Esophagus (tissue), 2 donors: ENCODE data around the gene SLC16A12. TPM values are rescaled to one million over a fixed set of nuclear protein-coding genes. Genes with fewer than 3 reads are reported as not detected.
"Not testable (repeated sequence)": the region's sequence is repeated elsewhere in the genome, so short reads cannot be mapped to it uniquely, and the experiment has no call there.

Experiments used
- H3K27ac ChIP-seq, 2 donors: one replicate each; pipeline ENCODE4 v1.5.1; 2013; ENCODE audit warnings: low read depth in 2 of 2, mild to moderate bottlenecking in 2 of 2, inconsistent platforms in 1 of 2, low read length in 1 of 2, moderate library complexity in 1 of 2
- H3K27me3 ChIP-seq, 2 donors: one replicate each; pipeline ENCODE4 v1.6.1; 2013; ENCODE audit warnings: low read length in 2 of 2, control low read depth in 1 of 2, mild to moderate bottlenecking in 1 of 2; ENCODE audit not compliant: insufficient read depth in 2 of 2, control insufficient read depth in 1 of 2
- H3K36me3 ChIP-seq, 2 donors: one replicate each; pipeline ENCODE4 v1.6.1; 2013; ENCODE audit warnings: low read length in 1 of 2; ENCODE audit not compliant: control insufficient read depth in 2 of 2, insufficient read depth in 2 of 2
- H3K4me1 ChIP-seq, 2 donors: one replicate each; pipeline ENCODE4 v1.6.1; 2013; ENCODE audit warnings: low read length in 1 of 2; ENCODE audit not compliant: control insufficient read depth in 2 of 2, insufficient read depth in 2 of 2
- H3K4me3 ChIP-seq, 2 donors: one replicate each; pipeline ENCODE4 v1.5.1; 2013; ENCODE audit warnings: low read length in 2 of 2, mild to moderate bottlenecking in 2 of 2, low read depth in 1 of 2, moderate library complexity in 1 of 2
- H3K9me3 ChIP-seq, 2 donors: one replicate each; pipeline ENCODE4 v1.6.1; 2013; ENCODE audit warnings: mild to moderate bottlenecking in 2 of 2, low read depth in 1 of 2, low read length in 1 of 2, moderate library complexity in 1 of 2; ENCODE audit not compliant: control insufficient read depth in 2 of 2, insufficient read depth in 1 of 2
- whole genome bisulfite sequencing, 2 donors: extraction: QIAGEN DNeasy Blood & Tissue Kit; methylation state at CpG; one replicate each; pipeline ENCODE4 v1.1.7; 2013; 5-methylcytosine and 5-hydroxymethylcytosine counted together
- polyA plus RNA-seq, 2 donors: library from polyadenylated mRNA; stranded (reverse); fragments of 200-250 nt; gene quantifications; one replicate each; pipeline ENCODE4 v1.2.3, GENCODE V29; 2013
- donor health status: healthy with polysubstance abuse.
- donor health status: Bipolar disorder and iron deficiency.

Gene SLC16A12
- polyA plus RNA-seq, 2 donors = 0.02 to 0.05 TPM

GRCh38 chr10:89444819-89445218 lies 90.6 kb downstream of the SLC16A12 start:
- 95 to 97% methylated on average over 7 of the region's 7 CpGs for WGBS, 2 donors
- H3K27ac ChIP-seq, H3K27me3 ChIP-seq, H3K36me3 ChIP-seq, H3K9me3 ChIP-seq, H3K4me1 ChIP-seq, H3K4me3 ChIP-seq: not testable (repeated sequence)

DNA sequence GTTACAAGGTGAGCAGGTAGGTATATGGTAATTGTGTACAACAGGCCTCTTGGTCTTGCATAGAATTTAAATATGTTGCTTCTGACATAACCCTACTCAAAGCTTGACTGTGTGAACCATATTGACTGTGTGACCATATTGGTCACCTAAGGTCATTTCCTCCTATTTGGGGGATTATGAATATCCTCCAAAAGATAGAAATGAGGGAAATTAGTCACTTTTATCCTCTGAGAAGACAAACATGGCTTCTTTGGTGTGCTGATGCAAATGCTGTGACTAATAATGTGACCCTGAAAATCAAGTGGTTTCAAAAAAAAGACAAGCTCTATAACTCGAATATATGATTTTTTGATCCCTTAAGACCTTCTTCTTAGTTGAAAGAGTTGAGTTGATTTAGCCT lies 93.1 kb downstream of the SLC16A12 start:
- no peaks in the 10 kb centered on the region for H3K4me1 ChIP-seq
- 75 to 79% methylated on average over 1 of the region's 1 CpG for whole genome bisulfite sequencing, 2 donors
- H3K27me3 ChIP-seq = no peaks in the 10 kb centered on the region
- H3K27ac ChIP-seq = no peak overlapping the region
- no peak overlapping the region for H3K4me3 ChIP-seq
- peaks cover 3 to 6% of the 10 kb centered on the region in 2 donors for H3K9me3 ChIP-seq
- H3K36me3 ChIP-seq = no peaks in the 10 kb centered on the region

DNA sequence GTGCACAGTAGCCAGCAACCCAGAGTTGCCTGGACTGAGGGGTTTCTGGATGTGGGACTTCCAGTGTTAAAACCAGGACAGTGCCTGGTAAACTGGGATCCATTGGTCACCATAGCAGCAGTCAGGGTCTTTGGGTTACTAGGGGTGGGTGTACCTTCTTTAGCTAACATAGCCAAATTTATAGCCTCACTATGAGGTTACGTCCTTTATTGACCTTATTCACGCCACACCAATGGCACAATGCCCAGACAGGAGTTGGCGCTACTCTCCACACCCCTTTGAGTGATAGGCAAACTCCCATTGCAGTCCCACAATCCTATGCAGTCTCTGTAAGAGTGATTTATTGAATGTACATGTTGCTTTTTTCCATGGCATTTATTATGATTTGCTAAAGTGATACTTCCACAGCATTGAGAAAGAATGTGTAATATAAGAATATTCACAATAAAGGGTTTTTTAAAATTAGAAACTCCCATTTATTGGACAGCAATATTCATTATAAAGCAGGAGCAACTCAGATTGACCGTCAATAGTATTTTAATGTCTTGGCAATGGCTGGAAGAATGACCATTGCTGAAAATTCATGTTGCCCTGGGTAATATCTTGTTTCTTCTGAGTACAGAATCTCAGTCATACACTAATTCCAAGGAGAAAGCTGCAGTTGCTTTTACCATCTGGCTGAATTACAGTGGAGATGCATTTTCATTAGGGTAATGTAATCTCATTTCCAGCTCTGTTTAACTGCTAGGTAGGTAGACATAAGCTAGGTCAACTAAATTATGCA lies 95.0 kb downstream of the SLC16A12 start:
- Histone ChIP-seq H3K27me3 (no peaks in the 10 kb centered on the region), H3K9me3 (peaks cover 3 to 6% of the 10 kb centered on the region in 2 donors), H3K4me1 (no peaks in the 10 kb centered on the region), H3K4me3 (no peak overlapping the region), H3K27ac (no peak overlapping the region), H3K36me3 (no peaks in the 10 kb centered on the region)
- 56 to 63% methylated on average over 4 of the region's 4 CpGs for WGBS, 2 donors

DNA sequence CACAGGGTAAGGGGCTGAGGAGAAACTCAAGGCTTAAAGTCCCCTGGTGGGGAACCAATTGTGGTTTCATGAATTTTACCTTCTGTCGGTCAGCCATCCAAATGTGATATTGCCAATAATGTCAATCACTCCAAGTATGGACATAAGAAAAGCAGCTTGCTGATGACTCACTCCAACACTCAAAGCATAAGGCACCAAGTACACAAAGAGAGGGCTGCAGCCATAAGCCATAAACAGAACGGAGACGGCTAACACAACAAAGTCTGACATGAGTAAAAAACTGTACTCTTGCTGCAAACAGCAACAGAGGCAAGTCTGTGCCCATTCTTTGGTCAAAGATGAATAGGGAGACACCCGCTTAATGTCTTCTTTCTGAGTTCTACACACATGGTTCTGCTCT lies 96.9 kb downstream of the SLC16A12 start:
- Histone ChIP-seq H3K27me3 (no peaks in the 10 kb centered on the region), H3K27ac (no peak overlapping the region), H3K36me3 (no peaks in the 10 kb centered on the region), H3K9me3 (no peaks in the 10 kb centered on the region), H3K4me1 (no peaks in the 10 kb centered on the region), H3K4me3 (no peak overlapping the region)
- 72 to 80% methylated on average over 4 of the region's 4 CpGs for WGBS, 2 donors

GRCh38 chr10:89431977-89432376 lies 103.4 kb downstream of the SLC16A12 start:
- Histone ChIP-seq H3K4me1 (no peaks in the 10 kb centered on the region), H3K27ac (no peak overlapping the region), H3K36me3 (no peaks in the 10 kb centered on the region), H3K9me3 (no peaks in the 10 kb centered on the region), H3K27me3 (no peaks in the 10 kb centered on the region), H3K4me3 (no peak overlapping the region)
- 50 to 59% methylated on average over 3 of the region's 3 CpGs for WGBS, 2 donors

- no peaks in the 10 kb centered on the region for H3K4me1 ChIP-seq
- WGBS, 2 donors = 44 to 50% methylated on average over 1 of the region's 1 CpG
- H3K9me3 ChIP-seq = no peaks in the 10 kb centered on the region
- H3K4me3 ChIP-seq = no peak overlapping the region
- no peaks in the 10 kb centered on the region for H3K27me3 ChIP-seq
- H3K27ac ChIP-seq = no peak overlapping the region
- H3K36me3 ChIP-seq = no peaks in the 10 kb centered on the region
These were observed 106.5 kb downstream of the SLC16A12 start for GRCh38 chr10:89428877-89429276.

GRCh38 chr10:89427629-89428028 lies 107.8 kb downstream of the SLC16A12 start:
- no peaks in the 10 kb centered on the region for H3K36me3 ChIP-seq
- peaks cover 0 to 2% of the 10 kb centered on the region in 2 donors for H3K4me1 ChIP-seq
- H3K4me3 ChIP-seq = no peak overlapping the region
- no peak overlapping the region for H3K27ac ChIP-seq
- WGBS, 2 donors = 90 to 91% methylated on average over 4 of the region's 4 CpGs
- H3K27me3 ChIP-seq = no peaks in the 10 kb centered on the region
- H3K9me3 ChIP-seq = no peaks in the 10 kb centered on the region

DNA sequence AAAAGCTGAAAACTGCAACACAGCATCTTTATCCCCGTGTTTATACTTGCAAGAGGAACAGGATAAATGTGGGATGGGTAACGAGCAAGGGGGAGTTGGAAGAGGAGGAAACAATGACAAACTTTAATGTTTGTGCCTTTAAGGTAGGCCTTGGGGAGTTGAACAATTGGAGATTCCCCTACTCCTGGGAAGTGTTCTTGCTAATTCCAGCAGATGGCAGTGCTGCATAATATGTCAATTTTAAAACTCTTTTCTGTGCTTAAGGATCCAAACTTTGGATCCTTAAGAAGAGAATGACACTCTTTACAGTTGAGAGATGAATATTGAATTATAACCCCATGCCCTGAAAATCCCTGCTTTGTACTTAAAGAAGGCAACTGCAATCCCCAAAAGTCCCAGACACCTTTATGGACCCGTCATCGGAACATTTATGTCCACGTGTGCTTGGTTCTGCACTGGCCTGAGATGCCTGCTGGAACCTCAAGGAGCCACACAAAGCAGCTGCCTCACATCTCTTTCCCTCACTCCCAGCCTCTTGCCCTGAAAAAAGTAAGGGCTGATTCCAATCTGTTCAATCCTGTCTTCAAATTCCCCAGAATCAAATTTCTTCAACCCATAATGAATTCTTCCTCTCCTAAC lies 109.0 kb downstream of the SLC16A12 start:
- Histone ChIP-seq H3K9me3 (no peaks in the 10 kb centered on the region), H3K27ac (no peak overlapping the region), H3K27me3 (no peaks in the 10 kb centered on the region), H3K4me3 (no peak overlapping the region), H3K4me1 (peaks cover 0 to 2% of the 10 kb centered on the region in 2 donors), H3K36me3 (no peaks in the 10 kb centered on the region)
- WGBS, 2 donors = 54 to 58% methylated on average over 5 of the region's 5 CpGs

- Histone ChIP-seq H3K27me3 (no peaks in the 10 kb centered on the region), H3K9me3 (no peaks in the 10 kb centered on the region), H3K4me1 (peaks cover 0 to 2% of the 10 kb centered on the region in 2 donors), H3K36me3 (no peaks in the 10 kb centered on the region), H3K4me3 (no peak overlapping the region), H3K27ac (no peak overlapping the region)
- WGBS, 2 donors = 74 to 85% methylated on average over 5 of the region's 5 CpGs
These were observed 110.4 kb downstream of the SLC16A12 start for GRCh38 chr10:89425000-89425399.

DNA sequence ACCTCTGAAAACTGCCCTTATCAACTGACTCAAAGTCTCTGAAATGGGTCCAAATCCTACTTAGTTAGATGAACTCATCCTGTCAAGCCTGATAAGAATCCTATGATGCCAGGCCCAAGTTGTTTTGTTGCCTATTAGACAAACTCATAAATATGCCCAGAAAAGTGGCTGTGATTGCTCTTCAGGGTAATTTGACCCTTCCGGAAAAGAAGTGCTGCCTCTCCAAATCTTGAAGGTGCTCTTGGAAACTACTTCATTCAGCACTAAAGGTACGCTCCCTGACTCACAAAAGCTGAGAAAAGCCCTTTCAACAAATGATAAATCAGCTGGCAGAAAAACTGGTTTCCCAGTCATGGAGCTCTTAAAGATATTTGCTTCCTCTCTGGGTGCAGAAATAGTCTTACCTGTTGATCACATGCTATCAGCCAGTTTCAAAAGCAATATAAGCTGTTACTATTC lies 114.3 kb downstream of the SLC16A12 start:
- Histone ChIP-seq H3K27ac (peak overlapping the region; percentile 34 to 53), H3K9me3 (no peaks in the 10 kb centered on the region), H3K4me3 (no peak overlapping the region), H3K4me1 (peaks cover 0 to 3% of the 10 kb centered on the region in 2 donors), H3K36me3 (no peaks in the 10 kb centered on the region), H3K27me3 (no peaks in the 10 kb centered on the region)
- 60 to 75% methylated on average over 2 of the region's 2 CpGs for WGBS, 2 donors
